Stimulated activated CD8-positive, alpha-beta memory T cell treated with anti-CD3 and anti-CD28 coated beads, Interleukin-2, amount 100 ng/mL, for 48 hours (primary cell): ENCODE results near the gene ESPL1.
A peak's percentile ranks its signal among the peaks of the same experiment; 100 is the strongest.

Experiments
- DNase-seq, 2 donors: peaks; one replicate each; pipeline ENCODE4 v3.0.0-alpha.2; 2020; ENCODE audit warnings: low read depth in 2 of 2

The ESPL1 gene

GRCh38 chr12:53336181-53336681 is 68.1 kb downstream of the ESPL1 start, which contains the start of gene SP7:
Gene SP7 (minus strand): TSS chr12:53336354. CDS start chr12:53335646, 708 bp downstream.
- no peak for DNase-seq

- DNase-seq: no peak
Observed at GRCh38 chr12:53338017-53338416, 69.9 kb downstream of the ESPL1 start.

GRCh38 chr12:53338916-53339315 is 70.8 kb downstream of the ESPL1 start:
- no peak for DNase-seq

GRCh38 chr12:53340398-53340797 is 72.3 kb downstream of the ESPL1 start:
- peak in 1 of 2 donors; percentile 14 for DNase-seq
